ENCODE results near the gene CAB39L.

Gene CAB39L

GRCh38 chr13:49395878-49396380, 47.9 kb downstream of the CAB39L start:
- no peak for DNase-seq

- no peak for DNase-seq
Observed at GRCh38 chr13:49395451-49395865, 48.4 kb downstream of the CAB39L start.

GRCh38 chr13:49388091-49388635, 55.7 kb downstream of the CAB39L start:
- no peak for DNase-seq

- no peak for DNase-seq
Observed at GRCh38 chr13:49386664-49387063, 57.2 kb downstream of the CAB39L start.

- no peak for DNase-seq
Observed at GRCh38 chr13:49376121-49376520, 67.7 kb downstream of the CAB39L start.

- DNase-seq = no peak
Observed at GRCh38 chr13:49374585-49375290, 69.1 kb downstream of the CAB39L start.

- DNase-seq = no peak
Observed at GRCh38 chr13:49373716-49374115, 70.1 kb downstream of the CAB39L start.

- DNase-seq = no peak
Observed at GRCh38 chr13:49371943-49372613, 71.8 kb downstream of the CAB39L start.

GRCh38 chr13:49370371-49370770, 73.5 kb downstream of the CAB39L start:
- DNase-seq = no peak

- no peak for DNase-seq
Observed at GRCh38 chr13:49369866-49370265, 74.0 kb downstream of the CAB39L start.

GRCh38 chr13:49368688-49369087, 75.2 kb downstream of the CAB39L start:
- DNase-seq = no peak

GRCh38 chr13:49367640-49368422, 76.0 kb downstream of the CAB39L start:
- DNase-seq = no peak

- DNase-seq = no peak
Observed at GRCh38 chr13:49366841-49367240, 77.0 kb downstream of the CAB39L start.

- DNase-seq = no peak
Observed at GRCh38 chr13:49357694-49358093, 86.2 kb downstream of the CAB39L start.

- no peak for DNase-seq
Observed at GRCh38 chr13:49356223-49356622, 87.6 kb downstream of the CAB39L start.

GRCh38 chr13:49354719-49355118, 89.1 kb downstream of the CAB39L start:
- no peak for DNase-seq

GRCh38 chr13:49353908-49354307, 90.0 kb downstream of the CAB39L start:
- DNase-seq = no peak

- DNase-seq = no peak
Observed at GRCh38 chr13:49351871-49352270, 92.0 kb downstream of the CAB39L start.

- DNase-seq = no peak
Observed at GRCh38 chr13:49348751-49349150, 95.1 kb downstream of the CAB39L start.

GRCh38 chr13:49347650-49348385, 96.0 kb downstream of the CAB39L start:
- no peak for DNase-seq

- DNase-seq = no peak
Observed at GRCh38 chr13:49346460-49346859, 97.4 kb downstream of the CAB39L start.

- no peak for DNase-seq
Observed at GRCh38 chr13:49343731-49344130, 100.1 kb downstream of the CAB39L start.

GRCh38 chr13:49343255-49343654, 100.6 kb downstream of the CAB39L start:
- no peak for DNase-seq

All from DMS153 (cell line).